ENCODE results near the gene CPEB1. TPM values are rescaled to one million over a fixed set of nuclear protein-coding genes. Genes with fewer than 3 reads are reported as not detected.

Gene CPEB1
- total and polyA plus RNA-seq, 2 of the 13 experiments (the other 11 are each of a cell fraction or from before 2014, with no cell fraction given) = 0.03 to 0.07 TPM

GRCh38 chr15:82649226-82649999 is 2.2 kb upstream of the CPEB1 start:
- Histone ChIP-seq H3K4me2 (ENCODE audit: low read depth, low read length) (no peak overlapping the region), H3K4me1 (ENCODE audit: insufficient read depth, low read length) (no peaks in the 10 kb centered on the region), H3K27ac (ENCODE audit: extremely low read length, insufficient read depth, low read length) (no peak overlapping the region), H3K36me3 (replicated peaks in 1 of 2; ENCODE audit: control insufficient read depth in 1 of 2, insufficient read depth in 2 of 2, low read length in 2 of 2) (no peaks in the 10 kb centered on the region), H4K20me1 (ENCODE audit: insufficient read depth, low read length) (no peaks in the 10 kb centered on the region), H3K4me3 (replicated peaks in 1 of 3; ENCODE audit: insufficient read depth in 1 of 3, low read depth in 2 of 3, low read length in 3 of 3) (no peak overlapping the region), H3K9ac (ENCODE audit: insufficient read depth, low read depth, low read length) (no peak overlapping the region), H2AFZ (ENCODE audit: low read length) (no peak overlapping the region), H3K9me3 (ENCODE audit: low read length) (no peaks in the 10 kb centered on the region), H3K27me3 (ENCODE audit: control insufficient read depth in 1 of 2, insufficient read depth in 2 of 2, low read length in 2 of 2) (peaks cover 4 to 32% of the 10 kb centered on the region in 2 experiments; a peak in 3 of 5 replicates), H3K79me2 (ENCODE audit: insufficient read depth, low read length) (no peaks in the 10 kb centered on the region)
- BruUV-seq (replicated peaks) = no TSS peak
- no peak for TF ChIP-seq YY1 (IDR thresholded peaks at IDR 0.05; ENCODE audit: insufficient read depth, insufficient replicate concordance, low read depth, low read length)
- TF ChIP-seq YEATS2 (CRISPR knock-in tag; IDR thresholded peaks at IDR 0.05; ENCODE audit: borderline replicate concordance) = no peak
- TF ChIP-seq TIGD3 (CRISPR knock-in tag; IDR thresholded peaks at IDR 0.05; ENCODE audit: borderline replicate concordance) = no peak
- no peak for TF ChIP-seq ZNF737 (CRISPR knock-in tag; IDR thresholded peaks at IDR 0.05; ENCODE audit: borderline replicate concordance)
- no peak for TF ChIP-seq HMGA1 (CRISPR knock-in tag; conservative IDR thresholded peaks at IDR 0.05)
- ChIA-PET POLR2A (no interaction called here), CTCF (ENCODE audit: low intra/inter-chr PET ratio, low total read pairs) (no interaction called here)
- intact Hi-C loops (cut with micrococcal nuclease; ENCODE audit: unreplicated experiment) = no loop called here
- WGBS (ENCODE audit: low lambda C conversion rate) = 26% methylated on average over 10 of the region's 11 CpGs
- in situ Hi-C loops (cut with HindIII; ENCODE audit: extremely low pct_ligation_motif_present, low pct_unique_long_range_greater_than_20kb) = no loop called here
- DNase-seq (ENCODE audit: low spot score) (no peak), FAIRE-seq (no peak), ATAC-seq (no peak)

All from HepG2 (cell line).